GM18861 (cell line): ENCODE data around the gene SOX30.
"Not testable (repeated sequence)": the region's sequence is repeated elsewhere in the genome, so short reads cannot be mapped to it uniquely, and the experiment has no call there.

ENCODE experiments used
- ATAC-seq: cut with Tn5 transposase; IDR thresholded peaks from one replicate; pipeline ENCODE4 v1.9.1; 2021; ENCODE audit not compliant: unreplicated experiment

The SOX30 gene

DNA sequence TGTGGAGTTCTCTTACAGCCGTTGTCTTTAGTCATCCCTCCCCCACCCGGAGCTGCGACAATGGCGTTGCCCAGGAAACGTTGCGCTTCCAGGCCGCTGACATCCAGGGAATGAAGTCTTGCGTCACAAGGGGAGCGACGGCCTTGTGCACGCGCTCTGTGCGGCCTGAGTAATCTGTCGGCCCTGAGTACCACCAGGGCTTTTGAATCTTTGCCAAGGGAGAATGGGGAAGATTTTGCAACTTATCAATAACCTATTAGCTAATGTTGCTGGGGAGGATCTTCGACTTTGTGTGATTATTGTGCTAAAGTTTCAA, at the start of gene SOX30:
Gene SOX30 (minus strand): TSS at position 62 of the 316 bp plus-strand sequence. CDS start 360 bp downstream, outside the sequence.
- ATAC-seq, result no peak

GRCh38 chr5:157698674-157699073, 46.4 kb upstream of the SOX30 start:
- ATAC-seq, result not testable (repeated sequence)

DNA sequence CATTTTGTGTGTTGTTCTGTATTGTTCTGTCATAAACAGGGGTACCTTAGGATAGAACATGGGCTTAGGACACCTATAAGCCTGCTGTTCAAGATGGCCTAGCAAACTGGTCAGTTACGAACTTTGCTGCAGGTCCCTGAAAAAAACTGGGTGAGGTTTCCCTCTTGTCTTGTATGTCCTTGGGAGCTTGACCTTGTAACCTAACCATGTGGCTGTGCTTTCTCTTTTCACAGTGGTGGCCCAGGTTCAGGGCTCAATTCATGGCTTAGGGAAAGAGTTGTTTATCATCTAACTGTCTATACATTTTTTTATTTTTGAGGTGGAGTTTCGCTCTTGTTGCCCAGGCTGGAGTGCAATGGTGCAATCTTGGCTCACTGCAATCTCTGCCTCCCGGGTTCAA, 43.9 kb upstream of the SOX30 start:
- not testable (repeated sequence) for ATAC-seq

GRCh38 chr5:157693816-157694215, 41.6 kb upstream of the SOX30 start:
- not testable (repeated sequence) for ATAC-seq

- ATAC-seq, result no peak
Measured at GRCh38 chr5:157690690-157691433, 38.6 kb upstream of the SOX30 start.

- ATAC-seq, result no peak
Measured at GRCh38 chr5:157689942-157690689, 37.9 kb upstream of the SOX30 start.

DNA sequence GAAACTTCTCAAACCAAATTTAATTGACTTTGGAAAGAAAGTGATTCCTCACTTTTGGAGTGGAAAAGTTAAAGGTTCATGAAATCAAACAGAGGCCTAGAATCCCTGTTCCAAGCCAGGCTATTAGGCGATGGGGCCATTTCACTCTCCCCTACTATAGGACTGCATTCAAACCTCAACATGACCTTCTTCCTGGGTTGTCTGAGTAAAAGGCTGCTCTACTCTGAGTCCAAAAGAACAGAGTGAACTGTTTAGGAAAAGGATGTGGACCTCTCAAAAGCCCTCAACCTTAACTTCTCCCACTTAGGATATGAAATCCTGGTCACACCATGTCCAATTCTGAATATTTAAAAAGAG, 34.9 kb upstream of the SOX30 start:
- ATAC-seq, result no peak

- ATAC-seq, result not testable (repeated sequence)
Measured at GRCh38 chr5:157686276-157687197, 34.3 kb upstream of the SOX30 start.

- ATAC-seq, result no peak
Measured at GRCh38 chr5:157682257-157682656, 30.0 kb upstream of the SOX30 start.

DNA sequence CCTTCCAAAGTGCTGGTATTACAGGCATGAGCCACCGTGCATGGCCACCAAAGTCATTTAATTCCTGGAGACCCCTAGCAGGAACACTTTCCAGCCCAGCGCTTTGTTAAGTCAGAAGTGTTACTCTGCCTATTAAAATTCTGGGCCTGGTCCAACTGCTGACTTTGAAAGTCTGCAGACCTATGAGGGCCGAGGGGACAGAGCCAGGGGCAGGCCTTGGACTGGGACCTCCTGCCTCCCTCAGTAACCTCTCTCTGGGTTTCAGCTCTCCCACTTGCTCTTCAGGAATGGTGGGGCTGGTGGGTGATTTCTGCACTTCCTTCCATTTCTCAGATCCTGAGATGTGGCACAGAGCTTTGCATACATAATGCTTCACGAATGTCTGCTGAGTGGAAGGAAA, 28.8 kb upstream of the SOX30 start:
- no peak for ATAC-seq

GRCh38 chr5:157680239-157680638, 28.0 kb upstream of the SOX30 start:
- ATAC-seq, result no peak

GRCh38 chr5:157679801-157680200, 27.6 kb upstream of the SOX30 start:
- no peak for ATAC-seq

DNA sequence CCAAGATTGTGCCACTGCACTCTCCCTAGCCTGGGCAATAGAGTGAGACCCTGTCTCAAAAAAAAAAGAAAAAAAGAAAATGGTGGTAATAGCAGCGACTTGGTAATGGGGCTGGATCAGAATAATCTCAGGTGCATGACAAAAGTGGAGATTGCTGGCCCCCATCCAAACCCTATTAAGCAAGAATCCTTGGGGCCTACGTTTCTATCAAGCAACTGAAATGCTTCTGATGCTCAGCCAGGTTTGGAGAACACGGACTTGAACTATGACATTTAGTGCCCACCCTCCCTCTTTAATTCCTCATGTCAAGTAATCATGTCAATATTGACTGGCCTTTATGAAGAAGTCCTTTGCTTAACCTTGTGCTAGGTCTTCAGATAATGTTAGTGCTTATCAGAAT, 25.7 kb upstream of the SOX30 start:
- ATAC-seq, result no peak

GRCh38 chr5:157674351-157674750, 22.1 kb upstream of the SOX30 start:
- not testable (repeated sequence) for ATAC-seq

- ATAC-seq, result no peak
Measured at GRCh38 chr5:157672976-157673375, 20.7 kb upstream of the SOX30 start.

DNA sequence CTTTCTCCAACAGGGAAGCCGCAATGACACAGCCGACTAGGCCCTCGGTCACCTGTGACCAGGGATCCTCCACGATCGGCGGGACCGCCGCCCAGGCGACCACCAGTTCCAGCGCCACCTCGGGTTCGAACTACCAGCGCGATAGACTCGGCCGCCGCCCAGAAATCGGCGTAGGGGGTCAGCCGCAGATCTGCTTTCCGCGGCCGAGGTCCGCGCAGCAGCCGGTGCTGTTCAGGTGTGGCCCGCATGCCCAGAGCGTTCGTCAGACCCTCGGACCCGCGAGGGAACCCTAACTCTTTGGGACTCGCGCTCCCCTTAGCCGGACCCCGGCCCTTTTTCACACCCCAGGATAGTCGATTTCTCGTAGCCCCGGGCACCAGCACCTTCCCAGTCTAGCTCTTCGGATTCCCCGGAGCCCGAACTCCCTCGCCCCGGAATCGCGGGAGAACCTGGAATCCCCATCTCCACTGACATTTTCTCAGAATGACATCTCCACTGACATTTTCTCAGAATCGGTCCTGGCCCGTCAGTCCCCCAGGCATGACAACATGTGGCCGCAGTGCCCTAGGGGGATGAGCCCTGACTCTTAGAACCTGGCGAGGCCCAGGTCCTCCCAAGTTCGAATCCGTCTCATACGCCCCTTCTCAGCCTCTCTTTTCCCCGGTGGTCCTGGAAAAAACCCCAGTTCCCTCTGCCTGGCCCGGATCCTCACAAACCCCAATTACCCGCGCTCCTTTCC, 19.5 kb upstream of the SOX30 start:
- ATAC-seq, result no peak

DNA sequence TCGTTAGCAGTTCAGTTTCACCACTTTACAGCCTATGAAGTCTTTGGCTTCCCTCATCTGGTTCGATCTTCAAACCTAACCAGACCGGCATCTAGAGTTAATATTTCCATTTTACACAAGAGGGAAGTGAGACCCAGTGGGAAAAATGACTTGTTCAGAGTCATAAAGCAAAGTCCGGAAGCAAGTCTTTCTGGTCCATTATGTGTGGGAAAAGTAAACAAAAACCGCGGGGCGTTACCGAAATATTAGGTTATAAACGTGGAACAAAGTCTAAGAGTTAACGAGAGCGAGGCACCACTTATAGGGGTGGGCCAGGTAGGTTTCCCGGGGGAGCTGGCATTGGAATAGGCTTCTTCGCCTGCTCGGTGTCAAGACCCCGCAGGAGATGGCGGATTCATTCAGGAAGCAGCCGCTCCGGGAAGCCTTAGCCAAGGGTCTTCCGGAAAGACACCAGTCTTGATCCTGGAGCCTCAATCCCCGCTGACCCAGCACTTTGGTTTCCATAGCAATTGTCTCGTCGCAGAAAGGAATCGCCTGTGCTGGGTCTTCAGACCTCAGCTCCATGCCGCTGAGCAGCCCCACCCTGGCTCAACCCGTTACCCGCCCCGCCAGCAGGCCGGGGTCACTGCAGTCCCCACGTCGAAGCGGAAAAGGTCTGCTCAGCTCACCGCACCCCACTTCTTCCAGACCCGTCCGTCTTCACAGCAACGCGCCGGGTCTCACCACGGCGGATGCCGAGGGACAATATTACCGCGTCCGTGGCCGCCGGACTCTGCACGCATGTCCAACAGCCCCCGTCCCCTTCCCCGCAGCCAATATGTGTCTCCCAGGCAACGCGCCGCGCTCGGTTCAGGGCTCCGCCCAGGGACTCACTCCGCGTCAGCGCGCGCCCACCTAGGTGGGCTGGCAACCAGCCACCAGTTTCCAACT, 18.7 kb upstream of the SOX30 start, which contains the start of gene C5orf52:
Gene C5orf52 (plus strand): TSS at position 872 of the 930 bp plus-strand sequence. CDS start 82 bp downstream, outside the sequence.
- ATAC-seq, result no peak

DNA sequence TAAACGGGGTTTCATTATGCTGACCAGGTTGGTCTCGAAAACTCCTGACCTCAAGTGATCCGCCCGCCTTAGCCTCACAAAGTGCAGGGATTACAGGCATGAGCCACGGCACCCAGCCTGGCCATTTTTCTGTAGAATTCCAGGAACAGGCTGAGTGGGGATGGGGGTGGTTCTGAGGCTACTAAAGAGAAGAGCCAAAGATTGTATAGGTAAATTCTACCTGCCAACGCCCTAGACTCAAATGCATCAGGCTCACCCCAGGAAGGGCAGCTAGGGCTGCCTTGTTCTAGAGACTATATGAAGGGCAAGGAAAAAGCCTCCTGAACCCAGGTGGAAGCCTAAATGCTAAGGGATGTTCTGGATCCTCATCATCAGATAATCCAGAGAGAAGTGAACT, 17.5 kb upstream of the SOX30 start:
- ATAC-seq, result no peak

GRCh38 chr5:157668356-157668755, 16.1 kb upstream of the SOX30 start:
- no peak for ATAC-seq
